GM19035 (cell line): ENCODE results near the gene MAST4.
A peak's percentile ranks its signal among the peaks of the same experiment; 100 is the strongest.

Source experiments
- ATAC-seq: cut with Tn5 transposase; IDR thresholded peaks from one replicate; pipeline ENCODE4 v1.9.1; 2021; ENCODE audit not compliant: unreplicated experiment

MAST4 gene

GRCh38 chr5:67195406-67196275 is 599.4 kb downstream of the MAST4 start:
- ATAC-seq, result peak; percentile 27

GRCh38 chr5:67196537-67197059 is 600.4 kb downstream of the MAST4 start, which contains the start of gene CD180:
Gene CD180, minus strand, starts transcription at chr5:67196799. Its CDS starts 158 bp downstream, at chr5:67196641.
- no peak for ATAC-seq

- no peak for ATAC-seq
Observed at GRCh38 chr5:67197536-67197935, 601.3 kb downstream of the MAST4 start.

GRCh38 chr5:67198917-67199316 is 602.7 kb downstream of the MAST4 start:
- ATAC-seq, result no peak

- ATAC-seq, result no peak
Observed at GRCh38 chr5:67199859-67200258, 603.7 kb downstream of the MAST4 start.

GRCh38 chr5:67200809-67201562 is 604.8 kb downstream of the MAST4 start:
- no peak for ATAC-seq

- no peak for ATAC-seq
Observed at GRCh38 chr5:67201897-67202549, 605.8 kb downstream of the MAST4 start.

GRCh38 chr5:67202828-67203227 is 606.6 kb downstream of the MAST4 start:
- no peak for ATAC-seq

GRCh38 chr5:67203701-67204074 is 607.5 kb downstream of the MAST4 start:
- ATAC-seq, result no peak

- ATAC-seq, result no peak
Observed at GRCh38 chr5:67204821-67205220, 608.6 kb downstream of the MAST4 start.

GRCh38 chr5:67205981-67206380 is 609.8 kb downstream of the MAST4 start:
- ATAC-seq, result no peak

GRCh38 chr5:67206461-67206860 is 610.3 kb downstream of the MAST4 start:
- peak; percentile 35 for ATAC-seq

GRCh38 chr5:67206929-67207328 is 610.7 kb downstream of the MAST4 start:
- ATAC-seq, result peak; percentile 89

- no peak for ATAC-seq
Observed at GRCh38 chr5:67208403-67208802, 612.2 kb downstream of the MAST4 start.

GRCh38 chr5:67209141-67209771 is 613.1 kb downstream of the MAST4 start:
- no peak for ATAC-seq

- no peak for ATAC-seq
Observed at GRCh38 chr5:67211926-67212325, 615.7 kb downstream of the MAST4 start.

- ATAC-seq, result no peak
Observed at GRCh38 chr5:67214036-67214435, 617.8 kb downstream of the MAST4 start.

- ATAC-seq, result no peak
Observed at GRCh38 chr5:67214707-67215447, 618.7 kb downstream of the MAST4 start.

GRCh38 chr5:67215519-67216471 is 619.6 kb downstream of the MAST4 start:
- ATAC-seq, result peak; percentile 100
